GM21737 (cell line): ENCODE results near the gene AP5S1.

Source experiments
- ATAC-seq: cut with Tn5 transposase; IDR thresholded peaks from one replicate; pipeline ENCODE4 v1.9.1; 2021; ENCODE audit warnings: mild to moderate bottlenecking, moderate library complexity; ENCODE audit not compliant: unreplicated experiment

AP5S1 gene

DNA sequence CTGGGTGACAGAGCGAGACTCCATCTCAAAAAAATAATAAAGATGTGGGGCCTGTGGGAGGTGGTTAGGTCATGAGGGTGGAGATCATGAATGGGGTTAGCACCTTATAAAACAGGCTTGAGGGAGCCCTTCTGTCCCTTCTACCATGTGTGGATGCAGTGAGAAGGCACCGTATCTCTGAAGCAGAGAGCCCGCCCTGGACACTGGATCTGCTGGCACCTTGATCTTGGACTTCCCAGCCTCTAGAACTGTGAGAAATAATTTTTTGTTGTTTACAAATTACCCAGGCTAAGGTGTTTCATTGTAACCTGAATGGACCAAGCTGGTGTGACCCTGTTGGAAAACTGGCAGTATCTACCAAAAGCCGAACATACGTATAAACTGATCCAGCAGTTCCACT lies 53.2 kb downstream of the AP5S1 start:
- no peak for ATAC-seq

DNA sequence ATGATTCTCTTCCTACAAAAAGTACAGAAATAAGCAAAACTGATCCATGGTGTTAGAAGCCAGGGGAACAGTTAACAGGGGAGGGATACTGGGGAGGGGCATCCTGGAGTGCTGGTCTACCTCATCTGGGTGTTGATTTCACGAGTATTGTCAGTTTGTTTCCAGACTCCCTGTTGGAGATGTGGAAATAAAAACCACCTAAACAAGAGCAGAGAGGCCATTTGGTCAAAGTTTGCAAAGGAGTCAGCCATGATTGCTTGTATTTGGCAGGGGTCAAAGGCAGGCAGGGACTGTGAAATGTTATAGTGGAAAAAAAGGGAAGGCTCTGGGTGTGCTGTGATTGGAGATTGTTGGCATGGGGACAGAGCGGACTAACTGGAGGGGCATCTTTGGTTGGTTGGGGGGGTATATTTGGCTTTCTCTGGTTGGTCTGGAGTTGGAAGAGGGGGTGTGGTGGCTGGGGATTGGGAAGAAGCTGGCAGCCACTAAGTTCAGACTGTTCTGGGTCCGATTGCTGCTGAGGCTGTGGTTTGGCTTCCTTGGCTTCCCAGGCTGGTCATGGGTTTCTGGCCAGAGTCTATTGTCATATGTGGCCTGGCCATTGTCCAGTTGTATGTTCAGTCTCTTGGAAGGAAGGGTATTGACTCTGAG lies 54.0 kb downstream of the AP5S1 start:
- ATAC-seq = no peak

DNA sequence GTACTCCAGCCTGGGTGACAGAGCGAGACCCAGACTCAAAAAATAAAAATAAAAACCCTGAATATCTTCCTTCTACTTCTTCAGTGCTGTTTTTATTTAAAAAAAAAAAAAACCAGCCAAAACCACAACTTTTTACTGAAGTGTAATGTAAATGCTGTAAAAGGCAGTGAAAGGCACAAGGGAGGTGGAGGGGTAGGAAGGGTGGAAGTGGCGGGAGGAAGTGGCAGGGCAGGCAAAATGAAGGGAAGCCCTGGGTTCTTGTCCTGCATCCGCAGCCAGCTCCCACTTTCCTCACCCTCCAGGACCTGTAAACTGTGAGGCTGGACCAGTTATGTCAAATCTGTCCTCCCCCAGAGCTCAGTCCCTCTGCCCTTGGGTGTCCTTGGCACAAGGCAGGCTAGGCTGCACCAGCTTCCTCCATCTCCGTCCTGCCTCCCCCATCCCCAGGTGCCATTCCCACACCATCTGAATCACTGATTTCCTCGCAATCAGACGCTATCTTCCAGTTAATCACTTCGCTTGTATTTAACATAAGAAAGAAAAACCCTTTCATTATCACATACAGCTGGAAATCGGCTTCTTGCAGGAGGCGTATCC lies 55.1 kb downstream of the AP5S1 start:
- no peak for ATAC-seq

DNA sequence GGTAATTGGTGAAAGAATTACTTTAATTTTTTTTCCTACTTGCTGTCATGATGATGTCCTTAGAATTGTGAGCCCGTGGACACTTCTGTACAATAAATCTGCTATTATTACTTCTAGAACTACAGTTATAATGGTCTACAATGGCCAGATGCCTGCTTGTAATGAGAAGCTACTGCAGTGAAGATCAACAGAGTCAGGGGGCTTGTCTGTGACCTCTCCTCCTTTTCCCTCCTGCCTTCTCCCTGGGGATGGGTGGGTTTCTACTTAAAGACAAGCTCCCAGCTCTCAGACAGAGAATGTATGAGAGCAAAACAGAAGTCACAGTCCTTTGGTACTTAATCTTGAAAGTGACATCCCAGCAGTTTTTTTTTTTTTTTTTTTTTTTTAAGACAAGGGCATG lies 55.7 kb downstream of the AP5S1 start:
- no peak for ATAC-seq

DNA sequence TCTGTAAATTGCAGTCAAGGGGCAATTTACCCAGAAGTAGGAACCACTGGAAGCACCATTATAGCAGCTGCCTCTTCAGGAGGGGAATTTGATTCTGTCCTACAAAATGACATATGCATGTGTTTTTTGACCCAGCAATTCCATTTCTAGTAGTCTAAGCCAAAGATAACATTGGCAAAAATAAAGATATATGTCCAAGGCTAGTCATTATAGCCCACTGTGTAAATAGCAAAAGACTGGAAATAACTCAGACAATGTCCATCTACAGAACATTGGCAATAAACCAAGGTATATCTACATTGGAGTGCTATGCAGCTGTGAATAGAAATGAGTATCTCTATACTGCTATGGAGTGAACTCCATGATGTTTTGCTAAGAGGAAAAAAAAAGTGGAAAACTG lies 56.3 kb downstream of the AP5S1 start:
- no peak for ATAC-seq
